Epithelial cell of esophagus (primary cell): ENCODE results near the gene NR5A1.

ENCODE experiments used
- DNase-seq: peaks from one replicate; pipeline ENCODE4 v3.0.0; 2010; ENCODE audit warnings: low read depth
- H3K4me3 ChIP-seq: 2 replicates; pipeline ENCODE4 v1.5.1; 2011; ENCODE audit warnings: mild to moderate bottlenecking, low read length, control low read depth
- CTCF ChIP-seq: IDR thresholded peaks from 2 replicates; pipeline ENCODE4 v1.5.1; 2011; ENCODE audit warnings: low read depth, mild to moderate bottlenecking, low read length, control low read depth, inconsistent platforms; ENCODE audit not compliant: insufficient read depth; ENCODE audit errors: missing control alignments

The NR5A1 gene

GRCh38 chr9:124450931-124451661 lies 56.1 kb downstream of the NR5A1 start:
- TF ChIP-seq CTCF: no peak
- no peak overlapping the region for H3K4me3 ChIP-seq
- no peak for DNase-seq

- H3K4me3 ChIP-seq: peak within 1 kb of the TSS; percentile 28
- peak; percentile 46 for DNase-seq
- no peak for TF ChIP-seq CTCF
Observed at GRCh38 chr9:124450241-124450924, 56.8 kb downstream of the NR5A1 start, which contains the start of gene ADGRD2. TSS of gene ADGRD2 (plus strand) at chr9:124450451. CDS start at chr9:124451667, 1,216 bp downstream.

GRCh38 chr9:124449381-124450151 lies 57.6 kb downstream of the NR5A1 start:
- TF ChIP-seq CTCF: no peak
- DNase-seq: peak; percentile 62
- no peak overlapping the region for H3K4me3 ChIP-seq

GRCh38 chr9:124448019-124448418 lies 59.2 kb downstream of the NR5A1 start:
- no peak overlapping the region for H3K4me3 ChIP-seq
- TF ChIP-seq CTCF: no peak

GRCh38 chr9:124447297-124447661 lies 59.9 kb downstream of the NR5A1 start:
- no peak for TF ChIP-seq CTCF
- no peak overlapping the region for H3K4me3 ChIP-seq
- DNase-seq: no peak

More at GRCh38 chr9:124448019-124448418, 59.2 kb downstream of the NR5A1 start:
- no peak for DNase-seq

GRCh38 chr9:124444166-124444565 lies 63.0 kb downstream of the NR5A1 start:
- DNase-seq: peak; percentile 91
- TF ChIP-seq CTCF: no peak
- H3K4me3 ChIP-seq: no peak overlapping the region
